ENCODE measurements around the gene TBCB.
"Not testable (repeated sequence)": the region's sequence is repeated elsewhere in the genome, so short reads cannot be mapped to it uniquely, and the experiment has no call there.

The TBCB gene

DNA sequence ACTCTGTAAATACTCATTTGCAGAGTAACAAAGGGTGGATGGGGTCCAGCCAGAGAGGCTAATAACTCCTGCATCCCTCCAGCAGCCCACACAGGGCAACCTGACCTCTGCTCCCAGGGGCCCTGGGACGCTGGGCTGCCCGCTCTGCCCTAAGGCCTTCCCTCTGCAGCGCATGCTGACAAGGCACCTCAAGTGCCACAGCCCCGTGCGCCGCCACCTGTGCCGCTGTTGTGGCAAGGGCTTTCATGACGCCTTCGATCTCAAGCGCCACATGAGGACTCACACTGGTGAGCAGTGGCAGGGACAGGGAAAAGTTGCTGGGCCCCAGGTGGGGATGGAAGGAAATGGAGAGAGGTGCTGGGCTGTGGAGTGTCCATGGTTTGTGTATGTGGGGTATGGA, 2.6 kb upstream of the TBCB start:
- H3K4me1 Mint-ChIP-seq (ENCODE audit: low read depth) = peaks cover 32% of the 10 kb centered on the region
- peaks cover 4% of the 10 kb centered on the region for H3K36me3 Mint-ChIP-seq
- H3K27ac Mint-ChIP-seq = peak overlapping the region; percentile 72
- H3K9me3 Mint-ChIP-seq (ENCODE audit: low read depth) = no peaks in the 10 kb centered on the region
- no peaks in the 10 kb centered on the region for H3K27me3 Mint-ChIP-seq
- H3K4me3 Mint-ChIP-seq = peak overlapping the region; percentile 82

DNA sequence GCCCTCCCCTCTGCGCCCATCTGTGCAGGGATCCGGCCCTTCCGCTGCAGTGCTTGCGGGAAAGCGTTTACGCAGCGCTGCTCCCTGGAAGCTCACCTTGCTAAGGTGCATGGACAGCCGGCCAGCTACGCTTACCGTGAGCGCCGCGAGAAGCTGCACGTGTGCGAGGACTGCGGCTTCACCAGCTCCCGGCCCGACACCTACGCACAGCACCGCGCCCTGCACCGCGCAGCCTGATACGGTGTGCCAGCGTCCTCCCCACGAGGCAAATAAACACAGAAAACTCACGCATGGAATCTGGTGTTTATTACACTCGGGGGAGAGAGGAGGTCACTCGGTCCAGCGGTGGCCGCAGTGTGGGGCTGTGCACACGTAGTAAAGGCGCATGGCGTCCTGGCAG, 1.8 kb upstream of the TBCB start:
- H3K4me3 Mint-ChIP-seq = peak overlapping the region; percentile 98
- H3K9me3 Mint-ChIP-seq (ENCODE audit: low read depth) = no peaks in the 10 kb centered on the region
- no peaks in the 10 kb centered on the region for H3K27me3 Mint-ChIP-seq
- H3K27ac Mint-ChIP-seq = no peak overlapping the region
- H3K4me1 Mint-ChIP-seq (ENCODE audit: low read depth) = peaks cover 36% of the 10 kb centered on the region
- H3K36me3 Mint-ChIP-seq = peaks cover 6% of the 10 kb centered on the region

DNA sequence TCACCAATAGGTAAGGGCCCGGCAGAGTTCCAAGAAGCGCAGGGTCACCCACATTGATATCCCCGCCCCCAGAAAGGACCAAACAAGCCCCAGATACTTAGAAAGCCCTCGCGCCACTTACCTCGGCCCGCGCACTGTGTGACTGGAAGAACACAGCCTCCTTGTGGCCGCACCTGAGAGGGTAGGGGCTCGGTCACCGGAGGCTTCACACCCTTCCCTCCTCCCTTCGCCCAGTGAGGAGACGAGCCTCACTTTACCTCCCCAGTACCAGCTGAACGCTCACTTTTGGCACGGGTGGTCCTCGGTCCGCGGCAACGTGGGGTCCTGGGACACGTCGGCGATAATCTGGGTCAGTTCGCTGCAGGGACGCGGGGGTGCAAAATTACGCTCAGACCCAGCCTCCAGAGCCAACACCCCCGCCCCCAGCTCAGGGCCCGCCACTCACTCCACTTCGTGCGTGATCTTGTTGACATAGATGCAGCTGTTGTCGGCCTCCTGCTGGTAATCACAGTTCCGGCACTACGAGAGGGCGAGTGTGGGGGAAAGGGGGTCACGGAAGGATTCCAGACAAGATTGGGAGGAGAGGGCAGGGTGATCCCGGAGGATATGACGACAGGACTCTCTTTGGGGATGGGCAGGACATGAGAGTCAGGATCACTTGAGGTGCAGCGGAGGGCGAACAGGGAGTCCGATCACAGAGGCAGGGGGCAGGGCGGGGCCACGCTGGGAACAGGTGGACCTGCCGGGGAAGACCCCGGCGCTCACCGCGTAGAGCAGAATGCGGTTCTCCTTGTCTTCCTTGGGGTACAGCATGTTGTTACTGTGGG, 1.2 kb upstream of the TBCB start:
- Mint-ChIP-seq H3K4me1 (ENCODE audit: low read depth) (peaks cover 36% of the 10 kb centered on the region), H3K27ac (peak overlapping the region; percentile 96), H3K4me3 (peak overlapping the region; percentile 98), H3K27me3 (no peaks in the 10 kb centered on the region), H3K36me3 (peaks cover 6% of the 10 kb centered on the region), H3K9me3 (ENCODE audit: low read depth) (no peaks in the 10 kb centered on the region)

DNA sequence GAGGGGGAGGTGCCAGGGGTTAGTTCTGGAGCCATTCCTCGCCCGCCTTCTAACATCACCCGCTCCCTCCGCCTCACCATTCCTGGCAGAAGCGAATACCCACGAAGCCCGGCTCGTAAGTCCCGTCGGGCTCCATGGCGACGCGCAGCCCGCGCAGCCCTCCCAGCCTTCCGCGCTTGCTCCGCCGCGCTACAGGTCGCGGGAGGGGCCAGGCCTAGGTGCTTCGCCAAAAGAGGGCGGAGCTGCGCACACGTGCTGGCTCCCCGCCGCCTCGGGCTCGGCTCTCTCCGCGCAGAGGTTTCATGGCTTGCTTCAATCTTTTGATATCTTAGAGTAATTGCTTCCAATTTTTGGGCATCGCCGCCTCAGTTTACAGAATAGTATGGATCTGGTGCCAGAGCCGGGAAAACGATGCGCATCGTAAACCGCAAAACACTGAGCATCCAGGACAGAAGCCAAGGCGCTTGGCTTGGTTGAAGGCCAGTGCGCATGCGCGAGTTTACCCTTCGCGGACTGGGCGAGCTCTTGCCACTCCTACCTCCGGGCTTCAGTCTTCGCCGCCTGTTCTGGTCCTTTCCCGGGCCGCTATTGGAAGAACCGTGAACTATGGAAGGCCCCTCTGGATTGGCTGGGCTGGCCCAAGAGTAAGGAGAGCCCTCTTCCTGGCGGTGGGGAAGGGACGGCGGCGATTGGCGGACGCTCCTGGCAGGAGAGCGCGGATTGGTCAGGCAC, 381 bp upstream of the TBCB start, which contains the start of gene POLR2I:
Gene POLR2I (minus strand): TSS at position 155 of the 732 bp plus-strand sequence. CDS start 19 bp downstream, at position 136.
- peaks cover 6% of the 10 kb centered on the region for H3K36me3 Mint-ChIP-seq
- peak within 1 kb of the TSS; percentile 96 for H3K27ac Mint-ChIP-seq

DNA sequence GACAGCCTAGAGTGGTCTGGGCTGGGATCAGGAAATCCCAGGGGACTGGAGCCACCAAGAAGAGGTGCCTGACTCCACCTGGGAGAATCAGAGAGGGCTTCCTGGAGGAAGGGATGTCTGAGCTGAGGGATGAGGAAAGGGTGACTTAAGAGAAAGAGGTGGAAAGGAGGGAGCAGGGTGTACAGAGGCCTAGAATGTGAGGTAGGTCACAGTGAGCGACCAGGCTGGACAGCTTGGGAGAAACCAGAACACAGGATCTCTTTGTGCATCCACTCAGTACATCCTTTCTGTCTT, 1.0 kb downstream of the TBCB start:
- Mint-ChIP-seq H3K27ac (peak overlapping the region; percentile 68), H3K4me3 (peak overlapping the region; percentile 98), H3K9me3 (ENCODE audit: low read depth) (no peaks in the 10 kb centered on the region), H3K27me3 (no peaks in the 10 kb centered on the region), H3K4me1 (ENCODE audit: low read depth) (peaks cover 40% of the 10 kb centered on the region), H3K36me3 (peaks cover 8% of the 10 kb centered on the region)

More for the DNA sequence above, 381 bp upstream of the TBCB start, which contains the start of gene POLR2I:
- H3K9me3 Mint-ChIP-seq (ENCODE audit: low read depth) = no peaks in the 10 kb centered on the region
- no peaks in the 10 kb centered on the region for H3K27me3 Mint-ChIP-seq
- peak within 1 kb of the TSS; percentile 98 for H3K4me3 Mint-ChIP-seq
- H3K4me1 Mint-ChIP-seq (ENCODE audit: low read depth) = peaks cover 37% of the 10 kb centered on the region

DNA sequence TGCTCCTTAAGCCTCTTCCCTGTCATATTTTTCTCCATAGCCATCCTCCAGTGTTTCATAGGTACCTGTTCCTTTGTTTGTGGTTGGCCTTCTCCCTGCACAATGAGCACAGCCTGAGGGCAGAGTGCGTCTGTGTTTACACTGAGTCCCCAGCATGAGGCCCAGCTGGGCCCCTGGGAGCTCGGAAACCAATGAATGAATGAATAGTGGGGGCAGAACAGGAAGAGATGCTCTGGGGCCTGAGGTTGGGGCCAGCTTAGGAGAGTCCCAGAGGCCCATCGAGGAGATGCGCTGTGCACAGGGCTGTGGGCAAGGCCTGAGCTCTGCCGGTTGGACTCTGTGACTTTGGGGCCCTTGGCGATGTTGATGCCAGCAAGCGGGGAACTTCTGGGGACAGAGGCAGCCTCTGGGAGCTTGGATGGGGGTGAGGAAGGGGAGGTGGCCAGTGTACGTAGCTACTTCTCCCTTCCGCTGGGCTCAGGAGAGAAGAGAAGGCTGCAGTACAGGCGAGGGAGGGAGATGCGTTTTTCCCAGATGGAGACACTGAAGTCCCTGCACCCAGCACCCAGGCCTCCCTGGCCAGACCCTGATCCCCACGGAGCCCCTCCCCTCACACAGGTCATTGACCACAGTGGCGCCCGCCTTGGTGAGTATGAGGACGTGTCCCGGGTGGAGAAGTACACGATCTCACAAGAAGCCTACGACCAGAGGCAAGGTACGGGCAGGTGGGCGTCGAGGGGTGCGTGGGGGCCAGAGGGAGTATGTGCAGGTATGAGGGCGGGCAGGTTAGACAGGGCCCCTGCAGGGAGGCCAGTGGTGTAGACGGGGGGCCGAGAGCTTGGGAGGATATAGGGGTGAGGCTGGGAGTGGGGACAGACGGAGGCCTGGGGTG, 5.1 kb downstream of the TBCB start:
- peaks cover 10% of the 10 kb centered on the region for H3K36me3 Mint-ChIP-seq
- H3K27me3 Mint-ChIP-seq = no peaks in the 10 kb centered on the region
- H3K4me3 Mint-ChIP-seq = no peak overlapping the region
- H3K27ac Mint-ChIP-seq = no peak overlapping the region
- H3K4me1 Mint-ChIP-seq (ENCODE audit: low read depth) = peaks cover 21% of the 10 kb centered on the region
- H3K9me3 Mint-ChIP-seq (ENCODE audit: low read depth) = no peaks in the 10 kb centered on the region

DNA sequence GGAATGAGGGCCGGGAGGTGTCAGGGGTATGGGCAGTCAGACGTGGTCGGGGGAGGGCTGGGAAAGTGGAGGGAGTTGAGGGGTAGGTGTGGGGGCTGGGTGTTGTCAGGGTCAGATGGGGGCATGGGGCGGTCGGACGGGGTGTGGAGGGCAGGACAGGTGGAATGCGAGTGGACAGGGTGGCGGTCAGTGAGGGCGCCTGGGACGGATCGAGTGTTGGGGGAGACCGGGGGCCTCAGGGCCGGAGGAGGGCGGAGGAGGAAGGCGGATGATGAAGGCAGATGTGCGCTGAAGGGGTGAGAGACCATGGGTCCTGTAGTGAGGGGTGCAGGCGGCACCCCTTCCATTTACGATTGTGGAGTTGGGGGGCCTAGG, 5.7 kb downstream of the TBCB start:
- no peak overlapping the region for H3K27ac Mint-ChIP-seq
- no peaks in the 10 kb centered on the region for H3K9me3 Mint-ChIP-seq (ENCODE audit: low read depth)
- peaks cover 21% of the 10 kb centered on the region for H3K4me1 Mint-ChIP-seq (ENCODE audit: low read depth)
- H3K36me3 Mint-ChIP-seq = peaks cover 10% of the 10 kb centered on the region
- no peak overlapping the region for H3K4me3 Mint-ChIP-seq
- H3K27me3 Mint-ChIP-seq = no peaks in the 10 kb centered on the region

DNA sequence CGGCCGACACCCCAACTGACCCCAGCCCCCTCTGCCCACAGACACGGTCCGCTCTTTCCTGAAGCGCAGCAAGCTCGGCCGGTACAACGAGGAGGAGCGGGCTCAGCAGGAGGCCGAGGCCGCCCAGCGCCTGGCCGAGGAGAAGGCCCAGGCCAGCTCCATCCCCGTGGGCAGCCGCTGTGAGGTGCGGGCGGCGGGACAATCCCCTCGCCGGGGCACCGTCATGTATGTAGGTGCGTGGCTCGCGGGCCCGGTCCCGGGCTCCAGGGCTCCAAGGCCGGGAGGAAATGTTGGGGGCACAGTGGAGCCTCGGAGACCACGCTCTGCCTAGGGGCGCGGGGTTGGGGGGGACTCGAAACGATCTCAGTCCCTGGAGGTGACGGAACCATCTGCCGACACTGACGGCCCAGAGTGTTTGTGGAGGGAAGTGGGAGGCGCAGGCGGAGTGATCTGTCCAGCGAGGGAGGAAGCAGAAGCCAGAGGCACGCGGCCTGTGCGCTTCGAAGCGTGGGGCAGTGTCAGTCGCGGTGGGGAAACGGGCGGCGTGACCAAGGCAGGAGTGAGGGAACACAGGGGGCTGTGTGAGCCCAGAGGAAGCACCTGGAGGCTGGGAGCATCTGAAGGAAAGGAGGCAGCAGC, 6.3 kb downstream of the TBCB start:
- Mint-ChIP-seq H3K9me3 (ENCODE audit: low read depth) (no peaks in the 10 kb centered on the region), H3K4me1 (ENCODE audit: low read depth) (peaks cover 15% of the 10 kb centered on the region), H3K27me3 (no peaks in the 10 kb centered on the region), H3K27ac (no peak overlapping the region), H3K4me3 (no peak overlapping the region), H3K36me3 (peaks cover 10% of the 10 kb centered on the region)

DNA sequence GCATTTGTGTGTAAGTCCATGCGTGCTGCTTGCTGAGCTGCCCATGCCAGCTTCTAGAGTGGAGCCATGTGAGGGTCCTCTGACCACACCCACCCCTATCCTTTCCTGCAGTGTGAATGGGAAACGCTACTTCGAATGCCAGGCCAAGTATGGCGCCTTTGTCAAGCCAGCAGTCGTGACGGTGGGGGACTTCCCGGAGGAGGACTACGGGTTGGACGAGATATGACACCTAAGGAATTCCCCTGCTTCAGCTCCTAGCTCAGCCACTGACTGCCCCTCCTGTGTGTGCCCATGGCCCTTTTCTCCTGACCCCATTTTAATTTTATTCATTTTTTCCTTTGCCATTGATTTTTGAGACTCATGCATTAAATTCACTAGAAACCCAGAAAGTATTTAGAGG, 10.3 kb downstream of the TBCB start:
- H3K27me3 Mint-ChIP-seq = no peaks in the 10 kb centered on the region
- peaks cover 10% of the 10 kb centered on the region for H3K4me1 Mint-ChIP-seq (ENCODE audit: low read depth)
- no peak overlapping the region for H3K4me3 Mint-ChIP-seq
- H3K9me3 Mint-ChIP-seq (ENCODE audit: low read depth) = no peaks in the 10 kb centered on the region
- H3K36me3 Mint-ChIP-seq = peaks cover 2% of the 10 kb centered on the region
- H3K27ac Mint-ChIP-seq = peak overlapping the region; percentile 70

DNA sequence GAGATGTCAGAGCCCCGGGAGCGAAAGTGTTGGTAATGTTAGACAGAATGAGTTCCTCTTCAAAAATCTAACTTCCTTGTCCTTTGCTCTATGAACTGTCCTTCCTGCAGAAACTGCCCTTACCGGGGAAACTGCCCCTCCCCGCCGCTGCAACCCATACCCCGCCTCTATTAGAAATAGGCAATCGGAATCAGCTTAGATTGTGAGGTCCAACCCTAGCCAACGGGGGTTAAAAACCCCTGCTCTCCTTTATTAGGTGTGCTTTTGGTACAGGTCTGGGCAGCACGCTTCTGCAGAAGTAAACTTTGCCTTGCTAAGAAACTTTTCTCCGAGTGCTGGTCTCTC, 13.1 kb downstream of the TBCB start:
- Mint-ChIP-seq H3K27ac (peak overlapping the region; percentile 100), H3K4me3 (peak overlapping the region; percentile 92), H3K9me3 (ENCODE audit: low read depth) (no peaks in the 10 kb centered on the region), H3K4me1 (ENCODE audit: low read depth) (peaks cover 24% of the 10 kb centered on the region), H3K27me3 (no peaks in the 10 kb centered on the region), H3K36me3 (no peaks in the 10 kb centered on the region)

DNA sequence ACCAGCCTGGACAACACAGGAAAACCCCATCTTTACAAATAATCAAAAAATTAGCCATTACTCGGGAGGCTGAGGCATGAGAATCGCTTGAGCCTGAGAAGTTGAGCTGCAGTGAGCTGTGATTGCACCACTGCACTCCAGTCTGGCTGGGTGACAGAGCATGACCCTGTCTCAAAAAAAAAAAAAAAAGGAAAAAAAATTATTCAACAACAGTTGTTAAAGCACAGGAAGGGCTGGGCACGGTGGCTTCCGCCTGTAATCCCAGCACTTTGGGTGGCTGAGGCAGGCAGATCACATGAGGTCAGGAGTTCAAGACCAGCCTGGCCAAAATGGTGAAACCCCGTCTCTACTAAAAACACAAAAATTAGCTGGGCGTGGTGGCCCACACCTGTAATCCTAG, 16.0 kb downstream of the TBCB start:
- not testable (repeated sequence) for H3K4me3 Mint-ChIP-seq; H3K36me3 Mint-ChIP-seq; H3K27me3 Mint-ChIP-seq; H3K9me3 Mint-ChIP-seq (ENCODE audit: low read depth); H3K27ac Mint-ChIP-seq
- peaks cover 26% of the 10 kb centered on the region for H3K4me1 Mint-ChIP-seq (ENCODE audit: low read depth)

DNA sequence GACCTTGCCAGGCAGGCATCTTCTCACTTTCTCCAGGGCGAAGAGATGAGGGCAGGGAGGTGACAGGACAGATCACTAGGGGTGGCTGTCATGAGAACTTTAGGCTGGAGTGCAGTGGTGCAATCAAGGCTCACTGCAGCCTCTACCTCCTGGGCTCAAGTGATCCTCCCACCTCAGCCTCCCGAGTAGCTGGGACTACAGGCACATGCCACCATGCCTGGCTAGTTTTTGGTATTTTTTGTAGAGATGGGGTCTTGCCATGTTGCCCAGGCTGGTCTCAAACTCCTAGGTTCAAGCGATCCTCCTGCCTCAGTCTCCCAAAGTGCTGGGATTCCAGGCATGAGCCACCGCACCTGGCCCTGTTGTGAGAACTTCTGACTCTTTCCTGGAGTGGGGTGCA, 19.6 kb downstream of the TBCB start:
- H3K27me3 Mint-ChIP-seq; H3K36me3 Mint-ChIP-seq; H3K9me3 Mint-ChIP-seq (ENCODE audit: low read depth); H3K4me3 Mint-ChIP-seq; H3K27ac Mint-ChIP-seq: not testable (repeated sequence)
- peaks cover 18% of the 10 kb centered on the region for H3K4me1 Mint-ChIP-seq (ENCODE audit: low read depth)

DNA sequence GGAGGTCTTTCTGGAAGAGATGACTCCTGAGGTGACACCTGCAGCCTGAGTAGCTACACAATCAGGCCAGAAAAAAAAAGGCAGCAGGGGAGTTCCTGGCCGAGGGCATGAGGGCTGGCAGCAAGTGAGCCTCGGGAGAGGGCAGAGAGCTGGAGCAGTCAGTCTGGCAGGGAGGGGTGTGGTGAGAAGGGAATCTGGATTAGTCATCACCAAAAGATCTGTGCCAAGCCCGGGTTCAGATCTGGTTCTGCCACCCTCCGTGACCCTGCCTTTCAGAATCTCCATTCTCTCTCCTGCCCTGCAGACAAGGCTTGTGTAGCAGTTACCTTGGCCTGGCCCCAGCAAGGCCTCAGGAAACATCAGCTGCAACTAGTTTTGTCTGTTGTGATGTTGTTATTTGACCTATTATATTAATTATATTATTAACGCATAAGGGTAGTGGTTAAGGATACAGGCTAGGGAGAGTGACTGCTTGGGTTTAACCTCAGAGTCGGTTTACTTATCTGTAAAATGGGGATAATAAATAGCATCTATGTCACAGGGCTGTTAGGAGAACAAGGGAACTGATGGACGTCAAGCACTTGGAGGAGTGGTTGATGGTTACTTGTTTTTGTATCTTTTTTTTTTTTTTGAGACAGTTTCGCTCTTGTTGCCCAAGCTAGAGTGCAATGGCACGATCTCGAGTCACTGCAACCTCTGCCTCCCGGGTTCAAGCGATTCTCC, 21.9 kb downstream of the TBCB start:
- Mint-ChIP-seq H3K27me3 (no peaks in the 10 kb centered on the region), H3K4me1 (ENCODE audit: low read depth) (peaks cover 22% of the 10 kb centered on the region), H3K36me3 (peaks cover 4% of the 10 kb centered on the region), H3K9me3 (ENCODE audit: low read depth) (no peaks in the 10 kb centered on the region), H3K27ac (no peak overlapping the region), H3K4me3 (no peak overlapping the region)

DNA sequence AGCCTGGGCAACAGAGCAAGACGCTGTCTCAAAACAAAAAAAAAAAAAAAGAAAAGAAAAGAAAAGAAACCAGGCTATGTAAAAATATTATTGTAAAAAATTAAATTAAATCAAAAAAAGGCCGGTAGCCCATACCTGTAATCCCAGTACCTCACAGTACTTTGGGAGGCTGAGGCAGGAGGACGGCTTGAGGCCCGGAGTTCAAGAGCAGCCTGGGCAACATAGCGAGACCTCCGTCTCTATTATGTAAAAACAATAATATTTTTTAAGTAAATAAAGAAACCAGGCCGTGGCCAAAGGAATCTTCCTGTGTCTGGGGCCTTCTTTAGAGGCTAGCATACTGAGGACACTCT, 23.8 kb downstream of the TBCB start:
- Mint-ChIP-seq H3K9me3 (ENCODE audit: low read depth) (no peaks in the 10 kb centered on the region), H3K27me3 (no peaks in the 10 kb centered on the region), H3K36me3 (peaks cover 4% of the 10 kb centered on the region), H3K4me3 (peak overlapping the region; percentile 94), H3K27ac (peak overlapping the region; percentile 91), H3K4me1 (ENCODE audit: low read depth) (peaks cover 11% of the 10 kb centered on the region)

All from activated naive CD8-positive, alpha-beta T cell (primary cell).